ENCODE measurements around the gene F12.

- TF ChIP-seq, protein P1, sequence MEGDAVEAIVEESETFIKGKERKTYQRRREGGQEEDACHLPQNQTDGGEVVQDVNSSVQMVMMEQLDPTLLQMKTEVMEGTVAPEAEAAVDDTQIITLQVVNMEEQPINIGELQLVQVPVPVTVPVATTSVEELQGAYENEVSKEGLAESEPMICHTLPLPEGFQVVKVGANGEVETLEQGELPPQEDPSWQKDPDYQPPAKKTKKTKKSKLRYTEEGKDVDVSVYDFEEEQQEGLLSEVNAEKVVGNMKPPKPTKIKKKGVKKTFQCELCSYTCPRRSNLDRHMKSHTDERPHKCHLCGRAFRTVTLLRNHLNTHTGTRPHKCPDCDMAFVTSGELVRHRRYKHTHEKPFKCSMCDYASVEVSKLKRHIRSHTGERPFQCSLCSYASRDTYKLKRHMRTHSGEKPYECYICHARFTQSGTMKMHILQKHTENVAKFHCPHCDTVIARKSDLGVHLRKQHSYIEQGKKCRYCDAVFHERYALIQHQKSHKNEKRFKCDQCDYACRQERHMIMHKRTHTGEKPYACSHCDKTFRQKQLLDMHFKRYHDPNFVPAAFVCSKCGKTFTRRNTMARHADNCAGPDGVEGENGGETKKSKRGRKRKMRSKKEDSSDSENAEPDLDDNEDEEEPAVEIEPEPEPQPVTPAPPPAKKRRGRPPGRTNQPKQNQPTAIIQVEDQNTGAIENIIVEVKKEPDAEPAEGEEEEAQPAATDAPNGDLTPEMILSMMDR (IDR thresholded peaks at IDR 0.05) = no peak
- TF ChIP-seq POLR2AphosphoS5 (IDR thresholded peaks at IDR 0.05) = no peak
- TF ChIP-seq EP300 (IDR thresholded peaks at IDR 0.05) = no peak
- no peak for TF ChIP-seq POLR2A (IDR thresholded peaks at IDR 0.05)
These were observed 35.6 kb downstream of the F12 start for GRCh38 chr5:177373806-177374205.

All from gastroesophageal sphincter (tissue), 3 donors.